HepG2 (cell line): ENCODE data around the gene AKAP10. TPM values are rescaled to one million over a fixed set of nuclear protein-coding genes. Genes with fewer than 3 reads are reported as not detected.

Experiments used
- ATAC-seq: fragments of 200-7000 bp; cut with Tn5 transposase; 3 replicates; pipeline ENCODE4 v1.9.1; 2020; ENCODE audit warnings: mild to moderate bottlenecking, moderate library complexity
- BruUV-seq: library from RNA; stranded (reverse); fragments of 400-500 nt; replicated peaks from 2 replicates; lab custom pipeline; 2021; lab: Mats Ljungman, UMichigan
- CTCF ChIA-PET: fragments of 300-600 bp; formaldehyde crosslinking; extraction: SDS; loops from one replicate; lab custom pipeline; 2021; ENCODE audit warnings: low total read pairs, inconsistent platforms, low intra/inter-chr PET ratio; lab: Yijun Ruan, JAX
- POLR2A ChIA-PET: fragments of 350-600 bp; sonication (Branson Sonifier 250); formaldehyde crosslinking; loops from one replicate; lab custom pipeline; 2020; ENCODE audit warnings: antibody characterized with exemption, inconsistent platforms; lab: Yijun Ruan, JAX
- DNase-seq: peaks from one replicate; pipeline ENCODE4 v3.0.0-alpha.2; 2015; ENCODE audit warnings: low spot score
- FAIRE-seq: peaks from 3 replicates; lab custom pipeline; 2011; peaks lifted over from hg19 to GRCh38; lab: Jason Lieb, UNC
- H2AFZ ChIP-seq: one replicate; pipeline ENCODE4 v1.6.1; 2011; ENCODE audit warnings: low read length, inconsistent platforms
- H3K27ac ChIP-seq: fragments of 300-600 bp; 3 replicates; pipeline ENCODE4 v1.8.0; 2011; ENCODE audit warnings: mixed run types, mild to moderate bottlenecking, mixed read lengths, low read length, inconsistent platforms; ENCODE audit not compliant: insufficient read depth; ENCODE audit errors: extremely low read length
- H3K27me3 ChIP-seq, 2 experiments: fragments of 200-600 bp in 1 of 2; 2 replicates in 1 of 2; 3 replicates in 1 of 2; pipeline versions ENCODE4 v1.6.0 to v1.8.0; 2011; ENCODE audit warnings: low read length in 2 of 2, mild to moderate bottlenecking in 2 of 2, moderate library complexity in 2 of 2, inconsistent platforms in 1 of 2; ENCODE audit not compliant: insufficient read depth in 2 of 2, control insufficient read depth in 1 of 2
- H3K36me3 ChIP-seq, 2 experiments: fragments of 200-600 bp in 1 of 2; replicated peaks in 1 of 2; 2 replicates in 1 of 2; 3 replicates in 1 of 2; pipeline versions ENCODE4 v1.5.1 to v1.8.0; 2011; ENCODE audit warnings: low read length in 2 of 2, inconsistent platforms in 1 of 2; ENCODE audit not compliant: insufficient read depth in 2 of 2, control insufficient read depth in 1 of 2
- H3K4me1 ChIP-seq: 2 replicates; pipeline ENCODE4 v1.5.1; 2012; ENCODE audit warnings: low read length, inconsistent platforms; ENCODE audit not compliant: insufficient read depth
- H3K4me2 ChIP-seq: 2 replicates; pipeline ENCODE4 v1.6.0; 2011; ENCODE audit warnings: low read depth, low read length, inconsistent platforms
- H3K4me3 ChIP-seq, 3 experiments: fragments of 200-600 bp in 1 of 3; sonication (generic), shearing (Covaris generic) in 1 of 3; replicated peaks in 1 of 3; 2 replicates each; pipeline ENCODE4 v1.5.1; 2011 to 2016; ENCODE audit warnings: low read length in 3 of 3, inconsistent platforms in 2 of 3, low read depth in 2 of 3, mild to moderate bottlenecking in 2 of 3, control low read depth in 1 of 3, mixed read lengths in 1 of 3; ENCODE audit not compliant: insufficient read depth in 1 of 3
- H3K79me2 ChIP-seq: one replicate; pipeline ENCODE4 v1.6.1; 2011; ENCODE audit warnings: low read length, inconsistent platforms; ENCODE audit not compliant: insufficient read depth
- H3K9ac ChIP-seq: 2 replicates; pipeline ENCODE4 v1.6.0; 2011; ENCODE audit warnings: mild to moderate bottlenecking, low read depth, low read length, inconsistent platforms; ENCODE audit not compliant: insufficient read depth
- H3K9me3 ChIP-seq: 2 replicates; pipeline ENCODE4 v1.5.1; 2012; ENCODE audit warnings: mild to moderate bottlenecking, low read length
- H4K20me1 ChIP-seq: 2 replicates; pipeline ENCODE4 v1.6.0; 2011; ENCODE audit warnings: inconsistent platforms, mild to moderate bottlenecking, low read length, moderate library complexity; ENCODE audit not compliant: insufficient read depth
- CEBPG ChIP-seq: IDR thresholded peaks from 2 replicates; pipeline ENCODE4 v1.6.1; 2016
- FOXA3 ChIP-seq: IDR thresholded peaks from 2 replicates; pipeline ENCODE4 v1.6.1; 2016; ENCODE audit warnings: missing genetic modification reagents, missing compliant biosample characterization
- GTF3A ChIP-seq: sonication (generic); formaldehyde crosslinking; conservative IDR thresholded peaks from 2 replicates; pipeline ENCODE4 v1.4.0; 2020; ENCODE audit warnings: mild to moderate bottlenecking, missing genetic modification reagents
- HNRNPLL ChIP-seq: fragments of 200-400 bp; formaldehyde crosslinking; IDR thresholded peaks from 2 replicates; pipeline ENCODE4 v1.6.1; 2017; ENCODE audit warnings: mild to moderate bottlenecking, low read depth, low read length; ENCODE audit not compliant: poor library complexity, severe bottlenecking
- RERE ChIP-seq: IDR thresholded peaks from 2 replicates; pipeline ENCODE4 v1.6.1; 2016; ENCODE audit warnings: low read depth, missing genetic modification reagents, missing compliant biosample characterization
- SMAD9 ChIP-seq: sonication (generic); formaldehyde crosslinking; IDR thresholded peaks from 2 replicates; pipeline ENCODE4 v1.5.1; 2020; ENCODE audit warnings: mild to moderate bottlenecking, missing genetic modification reagents
- SNAPC2 ChIP-seq: sonication (generic); formaldehyde crosslinking; IDR thresholded peaks from 2 replicates; pipeline ENCODE4 v1.8.1; 2022; ENCODE audit warnings: mild to moderate bottlenecking, missing genetic modification reagents
- SOX13 ChIP-seq, 3 experiments: fragments of 450-650 bp in 1 of 3; sonication (generic) in 1 of 3; formaldehyde crosslinking in 1 of 3; IDR thresholded peaks in 2 of 3; conservative IDR thresholded peaks in 1 of 3; 2 replicates each; pipeline versions ENCODE4 v1.5.0 to v1.6.1; 2016 to 2020; ENCODE audit warnings: antibody characterized with exemption in 1 of 3, mild to moderate bottlenecking in 1 of 3, missing compliant biosample characterization in 1 of 3, missing genetic modification reagents in 1 of 3, moderate library complexity in 1 of 3
- SOX5 ChIP-seq: IDR thresholded peaks from 2 replicates; pipeline ENCODE4 v1.6.1; 2016; ENCODE audit warnings: borderline replicate concordance
- ZKSCAN5 ChIP-seq: sonication (generic); formaldehyde crosslinking; IDR thresholded peaks from 2 replicates; pipeline ENCODE4 v1.5.1; 2020; ENCODE audit warnings: mild to moderate bottlenecking, missing genetic modification reagents
- ZNF143 ChIP-seq: sonication (generic); formaldehyde crosslinking; IDR thresholded peaks from 2 replicates; pipeline ENCODE4 v1.4.0; 2020; ENCODE audit warnings: missing genetic modification reagents
- ZNF24 ChIP-seq: fragments of 450-650 bp; IDR thresholded peaks from 2 replicates; pipeline ENCODE4 v1.6.1; 2017; ENCODE audit warnings: antibody characterized with exemption, mild to moderate bottlenecking
- ZNF512 ChIP-seq: sonication (generic); formaldehyde crosslinking; IDR thresholded peaks from 2 replicates; pipeline ENCODE4 v1.4.0; 2020; ENCODE audit warnings: mild to moderate bottlenecking, missing genetic modification reagents
- ZNF567 ChIP-seq: sonication (generic); formaldehyde crosslinking; IDR thresholded peaks from 2 replicates; pipeline ENCODE4 v1.8.1; 2023; ENCODE audit warnings: mild to moderate bottlenecking, missing genetic modification reagents, borderline replicate concordance
- ZNF724P ChIP-seq: sonication (generic); formaldehyde crosslinking; IDR thresholded peaks from 2 replicates; pipeline ENCODE4 v1.8.0; 2022; ENCODE audit warnings: missing genetic modification reagents, borderline replicate concordance
- WGBS: methylation state at CpG from one replicate; pipeline ENCODE4 v1.1.6; 2017; ENCODE audit warnings: low lambda C conversion rate; 5-methylcytosine and 5-hydroxymethylcytosine counted together
- in situ Hi-C: cut with HindIII; loops from 2 replicates; pipeline ENCODE4 v1.10.0; 2017; ENCODE audit warnings: low pct_unique_long_range_greater_than_20kb; ENCODE audit not compliant: extremely low pct_ligation_motif_present
- intact Hi-C: fragments of 100-400 bp; cut with micrococcal nuclease; formaldehyde crosslinking; loops from one replicate; pipeline ENCODE4 v1.10.0; 2022; ENCODE audit not compliant: unreplicated experiment
- polyA plus RNA-seq, 8 experiments: library from polyadenylated mRNA; depleted of rRNA in 3 of 8; stranded (reverse) in 7 of 8; unstranded in 1 of 8; fragments of >200 nt; fragmentation: Illumina TruSeq in 4 of 8; extraction: Trizol in 4 of 8; gene quantifications; 2 replicates each; pipeline versions ENCODE4 v1.2.1 to v1.2.3, GENCODE V29; 2011 to 2016; ENCODE audit warnings: low read depth in 4 of 8, missing spikeins in 1 of 8, mixed read lengths in 1 of 8; ENCODE audit not compliant: insufficient read depth in 1 of 8
- total RNA-seq, 5 experiments: library from RNA; depleted of rRNA; stranded (reverse); fragments of >200 nt; fragmentation: Illumina TruSeq; extraction: Trizol; gene quantifications; 2 replicates each; pipeline ENCODE4 v1.2.3, GENCODE V29; 2016; ENCODE audit warnings: low read depth in 1 of 5
- TF ChIP-seq, protein P1 (sequence below): sonication (generic); formaldehyde crosslinking; IDR thresholded peaks from 2 replicates; pipeline ENCODE4 v1.8.1; 2023; ENCODE audit warnings: mild to moderate bottlenecking, moderate library complexity, missing genetic modification reagents

AKAP10 gene
- total and polyA plus RNA-seq, 2 of the 13 experiments (the other 11 are each of a cell fraction or from before 2014, with no cell fraction given): 17.6 to 21.7 TPM

GRCh38 chr17:19938736-19939135, 38.9 kb downstream of the AKAP10 start (continued):
- TF ChIP-seq ZNF512: no peak
- no peak for TF ChIP-seq HNRNPLL
- no peak for TF ChIP-seq RERE (CRISPR knock-in tag)
- no peak for TF ChIP-seq ZKSCAN5 (CRISPR knock-in tag)

- Histone ChIP-seq H3K27me3 (no peaks in the 10 kb centered on the region), H3K4me1 (peaks cover 21% of the 10 kb centered on the region), H3K79me2 (peaks cover 2% of the 10 kb centered on the region), H4K20me1 (0 out of 2 replicates have a peak, but pooled peaks cover 2% of the 10 kb centered on the region), H2AFZ (no peak overlapping the region), H3K36me3 (peaks cover 9 to 74% of the 10 kb centered on the region in 2 experiments), H3K27ac (no peak overlapping the region), H3K9ac (no peak overlapping the region), H3K9me3 (no peaks in the 10 kb centered on the region), H3K4me3 (no peak overlapping the region), H3K4me2 (no peak overlapping the region)
- ATAC-seq (no peak), FAIRE-seq (no peak), DNase-seq (peak; percentile 21)
- ChIA-PET POLR2A (no interaction called here), CTCF (no interaction called here)
- intact Hi-C loops: no loop called here
- WGBS: 49% methylated on average over 2 of the region's 2 CpGs
- no TSS peak for BruUV-seq
- in situ Hi-C loops: no loop called here
- no peak for TF ChIP-seq ZNF143 (CRISPR knock-in tag)
- peak; percentile 56; the same call in 1 of the 2 replicates for TF ChIP-seq SOX5
- TF ChIP-seq FOXA3 (CRISPR knock-in tag): peak; percentile 48; the same call in 1 of the 2 replicates
- TF ChIP-seq ZNF724P (CRISPR knock-in tag): no peak
- TF ChIP-seq CEBPG (CRISPR knock-in tag): peak; percentile 37; the same call in 1 of the 2 replicates
- no peak for TF ChIP-seq SMAD9
- no peak for TF ChIP-seq ZNF24
- no peak for TF ChIP-seq ZNF567 (CRISPR knock-in tag)
- TF ChIP-seq SOX13 (IDR thresholded peaks at IDR 0.05): no peak
- TF ChIP-seq SOX13 (CRISPR knock-in tag; conservative IDR thresholded peaks at IDR 0.05 in 1 of 2, IDR thresholded peaks at IDR 0.05 in 1 of 2): peak in 1 of 2 experiments; percentile 74; a peak in 2 of 4 replicates
- no peak for TF ChIP-seq SNAPC2
- no peak for TF ChIP-seq GTF3A (CRISPR knock-in tag)
- TF ChIP-seq, protein P1, sequence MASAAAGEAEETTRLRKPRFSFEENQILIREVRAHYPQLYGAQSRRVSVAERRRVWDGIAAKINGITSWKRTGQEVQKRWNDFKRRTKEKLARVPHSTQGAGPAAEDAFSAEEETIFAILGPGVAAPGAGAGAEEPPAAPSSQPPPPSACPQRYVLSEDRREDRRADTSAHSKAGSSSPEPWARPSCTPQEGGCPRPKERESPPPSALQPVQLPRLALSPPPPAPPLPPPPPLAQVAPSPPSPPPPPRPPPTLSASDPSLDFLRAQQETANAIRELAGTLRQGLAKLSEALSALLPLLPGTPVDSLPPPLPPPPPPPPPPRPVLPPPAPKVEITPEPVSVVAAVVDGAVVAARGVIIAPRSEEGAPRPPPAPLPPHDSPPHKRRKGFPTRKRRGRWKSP (CRISPR knock-in tag): no peak
Measured at GRCh38 chr17:19937522-19937921, 40.1 kb downstream of the AKAP10 start.
